ENCODE data around the gene ACAP2. TPM values are rescaled to one million over a fixed set of nuclear protein-coding genes. Genes with fewer than 3 reads are reported as not detected.

Gene ACAP2
- total RNA-seq, 1 donor from 2014 or later = 61.2 TPM

DNA sequence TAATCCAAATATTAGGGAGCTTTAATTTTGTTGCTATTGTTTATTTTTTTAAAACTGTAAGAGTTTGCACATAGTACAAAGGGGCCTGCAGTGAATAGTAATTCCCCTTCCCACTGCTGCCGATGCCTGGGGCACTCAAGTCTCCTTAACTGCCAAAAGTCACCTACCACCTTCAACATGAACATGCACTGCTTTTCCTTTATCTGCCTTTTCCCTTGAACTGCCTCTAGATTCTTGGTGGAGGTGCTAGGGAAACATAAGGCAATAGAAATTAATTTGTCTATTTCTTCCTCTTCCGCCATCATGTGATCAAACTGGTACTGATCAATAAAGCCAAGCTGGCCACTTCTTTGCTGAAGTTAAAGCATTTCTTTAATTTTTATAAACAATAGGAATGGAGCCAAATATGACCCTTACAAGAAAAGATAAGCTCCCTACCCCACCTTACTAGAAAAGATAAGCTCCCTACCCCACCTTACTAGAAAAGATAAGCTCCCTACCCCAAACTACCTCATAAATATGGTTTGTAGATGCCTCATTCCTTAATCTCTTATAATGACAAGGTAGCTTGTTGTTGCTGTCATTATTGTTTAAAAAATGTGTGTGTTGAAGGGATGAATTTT lies 17.4 kb upstream of the ACAP2 start:
- TF ChIP-seq, protein P1, sequence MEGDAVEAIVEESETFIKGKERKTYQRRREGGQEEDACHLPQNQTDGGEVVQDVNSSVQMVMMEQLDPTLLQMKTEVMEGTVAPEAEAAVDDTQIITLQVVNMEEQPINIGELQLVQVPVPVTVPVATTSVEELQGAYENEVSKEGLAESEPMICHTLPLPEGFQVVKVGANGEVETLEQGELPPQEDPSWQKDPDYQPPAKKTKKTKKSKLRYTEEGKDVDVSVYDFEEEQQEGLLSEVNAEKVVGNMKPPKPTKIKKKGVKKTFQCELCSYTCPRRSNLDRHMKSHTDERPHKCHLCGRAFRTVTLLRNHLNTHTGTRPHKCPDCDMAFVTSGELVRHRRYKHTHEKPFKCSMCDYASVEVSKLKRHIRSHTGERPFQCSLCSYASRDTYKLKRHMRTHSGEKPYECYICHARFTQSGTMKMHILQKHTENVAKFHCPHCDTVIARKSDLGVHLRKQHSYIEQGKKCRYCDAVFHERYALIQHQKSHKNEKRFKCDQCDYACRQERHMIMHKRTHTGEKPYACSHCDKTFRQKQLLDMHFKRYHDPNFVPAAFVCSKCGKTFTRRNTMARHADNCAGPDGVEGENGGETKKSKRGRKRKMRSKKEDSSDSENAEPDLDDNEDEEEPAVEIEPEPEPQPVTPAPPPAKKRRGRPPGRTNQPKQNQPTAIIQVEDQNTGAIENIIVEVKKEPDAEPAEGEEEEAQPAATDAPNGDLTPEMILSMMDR (IDR thresholded peaks at IDR 0.05; ENCODE audit: unreplicated experiment) = no peak

DNA sequence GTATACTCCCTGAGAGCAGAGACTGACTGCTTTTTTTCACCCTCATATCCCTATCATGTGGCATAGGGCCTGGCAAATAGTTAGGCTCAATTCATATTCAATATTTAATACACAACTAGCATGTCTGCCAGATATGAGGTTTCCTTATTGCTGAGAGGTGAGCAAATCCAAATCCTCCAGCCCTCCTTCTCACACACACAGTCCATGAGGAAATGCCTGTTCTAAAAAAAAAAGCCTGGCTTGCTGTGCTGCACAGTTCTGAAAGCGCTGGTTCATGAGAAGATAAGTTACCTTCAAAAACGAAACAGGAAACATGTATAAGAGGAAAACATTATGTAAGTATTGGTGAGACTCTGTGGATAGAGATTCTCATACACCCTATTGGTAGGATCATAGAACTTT lies 15.5 kb upstream of the ACAP2 start:
- Mint-ChIP-seq H3K4me3 (ENCODE audit: unreplicated experiment) (no peak overlapping the region), H3K9me3 (ENCODE audit: unreplicated experiment) (no peaks in the 10 kb centered on the region), H3K4me1 (ENCODE audit: unreplicated experiment) (peaks cover 3% of the 10 kb centered on the region), H3K27me3 (ENCODE audit: unreplicated experiment) (peaks cover 3% of the 10 kb centered on the region), H3K27ac (ENCODE audit: unreplicated experiment) (no peak overlapping the region), H3K36me3 (ENCODE audit: low read depth, unreplicated experiment) (peaks cover 3% of the 10 kb centered on the region)
- TF ChIP-seq, protein P1 (IDR thresholded peaks at IDR 0.05; ENCODE audit: unreplicated experiment) = peak; percentile 10
- no peak for DNase-seq (ENCODE audit: low spot score)

More for the DNA sequence above, 17.4 kb upstream of the ACAP2 start:
- H3K27ac Mint-ChIP-seq (ENCODE audit: unreplicated experiment) = no peak overlapping the region
- no peak overlapping the region for H3K4me3 Mint-ChIP-seq (ENCODE audit: unreplicated experiment)
- no peaks in the 10 kb centered on the region for H3K9me3 Mint-ChIP-seq (ENCODE audit: unreplicated experiment)
- DNase-seq (ENCODE audit: low spot score) = no peak
- peaks cover 3% of the 10 kb centered on the region for H3K4me1 Mint-ChIP-seq (ENCODE audit: unreplicated experiment)
- H3K36me3 Mint-ChIP-seq (ENCODE audit: low read depth, unreplicated experiment) = no peaks in the 10 kb centered on the region
- peaks cover 1% of the 10 kb centered on the region for H3K27me3 Mint-ChIP-seq (ENCODE audit: unreplicated experiment)

DNA sequence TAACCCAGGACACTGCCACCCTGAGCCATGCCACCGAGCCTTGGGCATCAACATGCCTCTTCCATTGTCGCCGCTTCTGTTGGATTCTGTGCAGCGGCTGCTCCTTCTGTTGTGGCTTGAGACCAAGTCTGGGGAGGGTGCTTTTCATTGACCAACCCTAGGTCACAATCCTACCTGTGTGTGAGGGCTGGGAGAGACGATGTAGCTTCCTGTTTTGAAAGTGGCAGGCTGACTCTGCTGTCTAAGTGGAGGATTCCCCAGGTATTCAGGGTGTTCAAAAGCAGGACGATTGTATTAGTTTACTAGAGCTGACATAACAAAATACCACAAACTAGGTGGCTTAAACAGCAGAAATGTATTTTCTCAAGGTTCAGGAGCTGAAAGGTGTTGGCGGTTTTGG lies 13.0 kb upstream of the ACAP2 start:
- peaks cover 7% of the 10 kb centered on the region for H3K4me1 Mint-ChIP-seq (ENCODE audit: unreplicated experiment)
- TF ChIP-seq, protein P1 (IDR thresholded peaks at IDR 0.05; ENCODE audit: unreplicated experiment) = no peak
- H3K4me3 Mint-ChIP-seq (ENCODE audit: unreplicated experiment) = no peak overlapping the region

DNA sequence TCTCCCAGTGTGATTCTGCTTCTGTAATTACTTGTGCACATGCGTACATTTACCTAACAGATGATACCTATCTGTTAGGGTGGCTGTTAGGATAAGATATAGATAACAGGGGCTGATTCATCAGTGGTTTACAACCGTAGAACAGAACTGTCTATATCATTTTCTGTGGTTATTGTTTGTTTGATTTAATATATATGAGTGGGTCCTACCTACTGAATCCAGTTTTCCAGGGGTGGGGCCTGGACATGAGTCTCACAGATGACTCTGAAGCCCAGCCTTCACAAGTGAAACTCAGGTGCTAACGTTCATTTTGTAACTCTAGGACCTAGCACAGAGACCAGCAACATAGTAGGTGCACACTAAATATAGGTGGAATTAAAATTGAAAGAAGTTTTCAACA lies 10.4 kb upstream of the ACAP2 start:
- peaks cover 10% of the 10 kb centered on the region for H3K27me3 Mint-ChIP-seq (ENCODE audit: unreplicated experiment)
- TF ChIP-seq, protein P1 (IDR thresholded peaks at IDR 0.05; ENCODE audit: unreplicated experiment) = no peak
- H3K9me3 Mint-ChIP-seq (ENCODE audit: unreplicated experiment) = no peaks in the 10 kb centered on the region
- peaks cover 3% of the 10 kb centered on the region for H3K36me3 Mint-ChIP-seq (ENCODE audit: low read depth, unreplicated experiment)
- H3K4me1 Mint-ChIP-seq (ENCODE audit: unreplicated experiment) = peaks cover 10% of the 10 kb centered on the region
- no peak overlapping the region for H3K4me3 Mint-ChIP-seq (ENCODE audit: unreplicated experiment)
- no peak for DNase-seq (ENCODE audit: low spot score)
- H3K27ac Mint-ChIP-seq (ENCODE audit: unreplicated experiment) = no peak overlapping the region

More for the DNA sequence above, 13.0 kb upstream of the ACAP2 start:
- no peak overlapping the region for H3K27ac Mint-ChIP-seq (ENCODE audit: unreplicated experiment)
- peaks cover 7% of the 10 kb centered on the region for H3K27me3 Mint-ChIP-seq (ENCODE audit: unreplicated experiment)
- no peak for DNase-seq (ENCODE audit: low spot score)
- H3K36me3 Mint-ChIP-seq (ENCODE audit: low read depth, unreplicated experiment) = peaks cover 3% of the 10 kb centered on the region
- no peaks in the 10 kb centered on the region for H3K9me3 Mint-ChIP-seq (ENCODE audit: unreplicated experiment)

DNA sequence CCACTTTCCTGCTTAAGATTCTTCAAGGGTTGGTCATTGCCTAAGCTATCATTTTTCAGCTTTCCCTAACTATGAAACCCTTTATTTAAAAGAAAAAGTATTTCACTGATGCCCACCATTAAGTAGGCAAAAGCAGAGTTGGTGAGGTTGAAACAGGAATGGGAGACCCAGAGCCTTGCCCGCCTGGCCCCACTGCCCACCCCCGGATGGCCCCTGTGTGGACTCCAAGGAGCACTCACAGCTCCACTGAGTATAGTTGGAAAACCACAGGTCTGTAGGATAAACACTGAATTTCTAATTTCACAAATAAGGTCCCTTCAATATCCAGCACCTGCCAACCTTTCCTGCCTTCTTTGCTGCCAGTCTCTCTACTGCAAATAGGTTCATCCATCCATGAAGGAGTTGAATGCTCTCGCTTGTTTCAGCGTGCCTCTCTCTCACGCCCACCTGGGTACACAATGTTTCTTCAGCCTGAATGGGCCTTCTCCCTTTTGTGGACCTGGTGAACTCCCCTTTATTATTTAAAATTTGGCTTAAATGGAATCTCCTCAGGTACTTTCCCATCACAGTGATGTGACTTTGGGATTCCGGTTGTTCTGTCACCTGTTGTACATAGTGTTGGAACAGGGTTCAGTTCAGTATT lies 8.7 kb upstream of the ACAP2 start:
- Mint-ChIP-seq H3K27me3 (ENCODE audit: unreplicated experiment) (peaks cover 10% of the 10 kb centered on the region), H3K9me3 (ENCODE audit: unreplicated experiment) (no peaks in the 10 kb centered on the region), H3K27ac (ENCODE audit: unreplicated experiment) (no peak overlapping the region), H3K4me3 (ENCODE audit: unreplicated experiment) (no peak overlapping the region), H3K36me3 (ENCODE audit: low read depth, unreplicated experiment) (peaks cover 3% of the 10 kb centered on the region), H3K4me1 (ENCODE audit: unreplicated experiment) (peaks cover 10% of the 10 kb centered on the region)
- DNase-seq (ENCODE audit: low spot score) = no peak
- TF ChIP-seq, protein P1 (IDR thresholded peaks at IDR 0.05; ENCODE audit: unreplicated experiment) = no peak
